Measurements from ENCODE around the gene ABCG1.

The ABCG1 gene

DNA sequence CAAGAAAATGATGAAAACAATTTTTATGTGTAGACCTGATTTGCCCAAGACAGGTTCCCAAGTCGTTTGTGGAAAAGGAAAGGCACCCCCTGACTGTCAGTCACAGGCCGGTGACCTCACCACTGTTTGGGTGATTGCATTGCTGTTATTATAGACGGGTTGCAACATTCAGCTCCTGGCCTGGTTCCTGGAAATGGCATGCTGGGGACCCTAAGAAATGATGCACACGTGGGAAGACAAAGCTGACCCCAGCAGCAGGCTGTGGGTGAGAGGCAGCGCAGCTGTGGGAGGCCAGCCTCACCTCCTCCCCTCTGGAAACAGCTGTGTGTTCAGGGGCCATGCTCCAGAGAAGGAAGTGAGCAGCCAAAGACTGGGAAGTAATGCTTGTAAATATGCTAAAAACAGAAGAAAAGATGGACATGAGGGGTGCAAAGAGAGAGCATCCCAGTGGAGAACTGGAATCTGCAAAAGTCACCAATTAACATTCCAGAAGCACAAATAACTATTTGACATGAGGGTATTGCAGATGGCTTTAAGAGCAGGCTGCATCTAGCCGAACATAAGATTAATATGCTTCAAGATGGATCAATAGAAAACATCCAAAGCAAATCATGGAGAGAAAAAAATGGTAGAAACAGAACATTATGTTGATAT is 23.4 kb upstream of the ABCG1 start:
- no peak overlapping the region for H3K27ac ChIP-seq (ENCODE audit: poor library complexity, severe bottlenecking)
- ATAC-seq (ENCODE audit: low read depth) (peak; percentile 26; the same call in 1 of the 3 replicates), DNase-seq (ENCODE audit: low spot score) (no peak)
- peaks cover 37% of the 10 kb centered on the region for H3K4me1 ChIP-seq (ENCODE audit: insufficient read depth, poor library complexity, severe bottlenecking)
- no peaks in the 10 kb centered on the region for H3K9me3 ChIP-seq (ENCODE audit: severe bottlenecking)
- H3K36me3 ChIP-seq (ENCODE audit: low read depth) = no peaks in the 10 kb centered on the region
- no peak overlapping the region for H3K4me3 ChIP-seq (ENCODE audit: severe bottlenecking)
- no peaks in the 10 kb centered on the region for H3K27me3 ChIP-seq (ENCODE audit: insufficient read depth, poor library complexity, severe bottlenecking)
- TF ChIP-seq, protein P1, sequence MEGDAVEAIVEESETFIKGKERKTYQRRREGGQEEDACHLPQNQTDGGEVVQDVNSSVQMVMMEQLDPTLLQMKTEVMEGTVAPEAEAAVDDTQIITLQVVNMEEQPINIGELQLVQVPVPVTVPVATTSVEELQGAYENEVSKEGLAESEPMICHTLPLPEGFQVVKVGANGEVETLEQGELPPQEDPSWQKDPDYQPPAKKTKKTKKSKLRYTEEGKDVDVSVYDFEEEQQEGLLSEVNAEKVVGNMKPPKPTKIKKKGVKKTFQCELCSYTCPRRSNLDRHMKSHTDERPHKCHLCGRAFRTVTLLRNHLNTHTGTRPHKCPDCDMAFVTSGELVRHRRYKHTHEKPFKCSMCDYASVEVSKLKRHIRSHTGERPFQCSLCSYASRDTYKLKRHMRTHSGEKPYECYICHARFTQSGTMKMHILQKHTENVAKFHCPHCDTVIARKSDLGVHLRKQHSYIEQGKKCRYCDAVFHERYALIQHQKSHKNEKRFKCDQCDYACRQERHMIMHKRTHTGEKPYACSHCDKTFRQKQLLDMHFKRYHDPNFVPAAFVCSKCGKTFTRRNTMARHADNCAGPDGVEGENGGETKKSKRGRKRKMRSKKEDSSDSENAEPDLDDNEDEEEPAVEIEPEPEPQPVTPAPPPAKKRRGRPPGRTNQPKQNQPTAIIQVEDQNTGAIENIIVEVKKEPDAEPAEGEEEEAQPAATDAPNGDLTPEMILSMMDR (IDR thresholded peaks at IDR 0.05; ENCODE audit: poor library complexity, severe bottlenecking) = no peak

DNA sequence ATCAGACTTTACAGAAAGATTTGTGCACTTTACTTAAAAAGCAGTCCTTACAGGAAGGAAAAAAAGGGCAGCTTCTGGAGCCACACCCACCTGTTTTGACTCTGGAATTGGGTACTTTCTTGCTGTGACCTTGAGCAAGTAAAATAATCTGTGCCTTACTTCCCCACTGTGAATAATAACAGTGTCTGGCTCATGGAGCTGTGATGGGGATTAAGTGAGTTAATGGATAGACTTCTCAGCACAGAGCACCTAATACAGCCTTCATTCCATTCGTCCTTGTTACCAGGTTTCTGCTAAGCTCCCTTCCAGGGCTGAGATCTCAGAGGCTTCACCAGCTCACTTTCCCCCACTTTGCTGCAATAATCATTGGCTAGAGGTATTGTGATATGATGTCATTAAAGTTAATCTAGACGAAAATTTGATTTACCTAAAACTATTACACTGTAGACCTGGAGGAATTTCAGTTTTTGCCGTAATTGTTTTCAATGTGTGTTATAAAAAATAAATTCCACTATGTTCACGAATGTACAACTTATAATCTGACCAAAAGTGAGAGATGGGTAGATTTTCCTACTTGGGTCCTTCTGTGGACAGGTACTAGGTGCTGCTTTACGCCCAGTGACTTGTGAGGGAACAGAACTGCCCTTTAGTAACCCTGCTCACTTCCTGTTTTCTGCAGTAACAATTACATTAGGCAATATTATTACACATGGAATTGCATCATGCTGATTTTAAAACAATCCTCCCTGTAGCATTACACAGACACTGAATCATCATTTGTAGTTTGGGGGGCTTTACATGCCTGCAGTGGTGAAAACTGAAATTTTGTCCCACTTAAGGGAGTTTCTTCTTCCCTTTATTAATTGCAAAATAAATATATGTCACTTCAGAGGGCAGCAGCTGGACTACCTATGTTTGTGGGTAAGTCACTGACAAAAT is 19.7 kb upstream of the ABCG1 start:
- Histone ChIP-seq H3K27me3 (ENCODE audit: insufficient read depth, poor library complexity, severe bottlenecking) (no peaks in the 10 kb centered on the region), H3K36me3 (ENCODE audit: low read depth) (no peaks in the 10 kb centered on the region), H3K4me3 (ENCODE audit: severe bottlenecking) (no peak overlapping the region), H3K4me1 (ENCODE audit: insufficient read depth, poor library complexity, severe bottlenecking) (peaks cover 44% of the 10 kb centered on the region), H3K9me3 (ENCODE audit: severe bottlenecking) (no peaks in the 10 kb centered on the region), H3K27ac (ENCODE audit: poor library complexity, severe bottlenecking) (peak overlapping the region; percentile 71)
- DNase-seq (ENCODE audit: low spot score) = no peak
- TF ChIP-seq, protein P1 (IDR thresholded peaks at IDR 0.05; ENCODE audit: poor library complexity, severe bottlenecking) = no peak
- peak; percentile 91 for ATAC-seq (ENCODE audit: low read depth)

DNA sequence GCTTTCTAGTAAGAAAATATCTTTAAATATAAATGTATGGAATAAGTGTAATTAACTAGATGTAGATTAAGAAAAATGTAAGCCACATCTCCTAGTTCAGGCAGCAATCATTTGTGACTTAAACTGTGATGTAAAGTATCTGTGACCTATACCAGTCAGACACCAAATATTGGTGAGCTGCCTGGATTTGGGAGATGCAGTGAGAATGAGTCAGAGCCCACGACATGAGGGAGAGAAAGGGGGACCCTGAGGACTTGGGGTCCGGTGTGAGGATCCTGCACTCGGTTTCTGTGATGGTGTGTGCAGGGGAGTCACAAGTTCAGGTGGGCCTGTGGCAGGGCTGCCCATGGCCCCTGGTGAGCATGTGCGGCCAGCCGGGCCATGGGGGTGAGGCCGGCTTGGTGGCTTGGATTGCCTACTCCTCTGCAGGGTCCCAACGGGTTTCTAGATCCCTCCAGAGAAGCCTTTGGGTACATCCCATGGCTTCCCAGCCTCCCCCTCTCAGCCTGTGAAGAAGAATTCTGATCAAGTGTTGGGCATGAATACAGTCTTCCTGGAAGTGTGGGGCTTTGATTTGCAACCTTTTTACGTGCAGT is 19.0 kb upstream of the ABCG1 start:
- DNase-seq (ENCODE audit: low spot score) = no peak
- no peaks in the 10 kb centered on the region for H3K9me3 ChIP-seq (ENCODE audit: severe bottlenecking)
- H3K27ac ChIP-seq (ENCODE audit: poor library complexity, severe bottlenecking) = peak overlapping the region; percentile 71
- H3K27me3 ChIP-seq (ENCODE audit: insufficient read depth, poor library complexity, severe bottlenecking) = no peaks in the 10 kb centered on the region
- H3K36me3 ChIP-seq (ENCODE audit: low read depth) = no peaks in the 10 kb centered on the region
- H3K4me3 ChIP-seq (ENCODE audit: severe bottlenecking) = no peak overlapping the region
- peaks cover 42% of the 10 kb centered on the region for H3K4me1 ChIP-seq (ENCODE audit: insufficient read depth, poor library complexity, severe bottlenecking)
- TF ChIP-seq, protein P1 (IDR thresholded peaks at IDR 0.05; ENCODE audit: poor library complexity, severe bottlenecking) = no peak
- no peak for ATAC-seq (ENCODE audit: low read depth)

DNA sequence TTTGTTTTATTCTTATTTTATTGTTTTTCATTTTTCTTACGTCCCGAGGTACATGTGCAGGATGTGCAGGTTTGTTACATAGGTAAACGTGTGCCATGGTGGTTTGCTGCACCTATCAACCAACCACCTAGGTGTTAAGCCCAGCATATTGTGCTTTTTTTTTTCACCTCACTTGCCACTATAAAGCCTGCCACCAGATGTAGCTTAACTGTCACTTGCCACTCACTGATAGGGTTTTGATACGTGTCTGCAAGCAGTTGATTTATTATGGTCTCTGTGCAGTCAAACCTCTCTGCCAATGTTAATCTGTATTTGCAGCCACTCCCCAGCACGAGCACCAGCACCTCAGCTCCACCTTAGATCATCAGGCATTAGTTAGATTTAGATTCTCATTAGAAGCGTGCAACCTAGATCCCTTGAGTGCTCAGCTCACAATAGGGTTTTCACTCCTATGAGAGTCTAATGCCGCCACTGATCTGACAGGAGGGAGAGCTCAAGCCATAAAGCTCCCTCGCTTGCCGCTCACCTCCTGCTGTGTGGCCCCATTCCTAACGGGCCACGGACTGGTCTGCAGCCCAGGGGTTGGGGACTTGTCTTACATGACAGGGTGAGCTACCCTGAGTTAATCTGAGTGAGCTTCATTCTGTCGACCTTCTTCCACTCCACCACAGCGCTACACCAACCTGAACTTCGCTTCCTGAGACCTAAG is 17.9 kb upstream of the ABCG1 start:
- Histone ChIP-seq H3K27me3 (ENCODE audit: insufficient read depth, poor library complexity, severe bottlenecking) (no peaks in the 10 kb centered on the region), H3K9me3 (ENCODE audit: severe bottlenecking) (no peaks in the 10 kb centered on the region), H3K4me3 (ENCODE audit: severe bottlenecking) (no peak overlapping the region), H3K36me3 (ENCODE audit: low read depth) (no peaks in the 10 kb centered on the region), H3K27ac (ENCODE audit: poor library complexity, severe bottlenecking) (no peak overlapping the region), H3K4me1 (ENCODE audit: insufficient read depth, poor library complexity, severe bottlenecking) (peaks cover 33% of the 10 kb centered on the region)
- no peak for ATAC-seq (ENCODE audit: low read depth)
- DNase-seq (ENCODE audit: low spot score) = no peak
- TF ChIP-seq, protein P1 (IDR thresholded peaks at IDR 0.05; ENCODE audit: poor library complexity, severe bottlenecking) = no peak
